Activated T-cell treated with anti-CD3 and anti-CD28 coated beads for 24 hours (primary cell): Measurements from ENCODE around the gene GALNTL6.

Source experiments
- DNase-seq: peaks from one replicate; pipeline ENCODE4 v3.0.0-alpha.2; 2020; ENCODE audit warnings: low read depth

The GALNTL6 gene

DNA sequence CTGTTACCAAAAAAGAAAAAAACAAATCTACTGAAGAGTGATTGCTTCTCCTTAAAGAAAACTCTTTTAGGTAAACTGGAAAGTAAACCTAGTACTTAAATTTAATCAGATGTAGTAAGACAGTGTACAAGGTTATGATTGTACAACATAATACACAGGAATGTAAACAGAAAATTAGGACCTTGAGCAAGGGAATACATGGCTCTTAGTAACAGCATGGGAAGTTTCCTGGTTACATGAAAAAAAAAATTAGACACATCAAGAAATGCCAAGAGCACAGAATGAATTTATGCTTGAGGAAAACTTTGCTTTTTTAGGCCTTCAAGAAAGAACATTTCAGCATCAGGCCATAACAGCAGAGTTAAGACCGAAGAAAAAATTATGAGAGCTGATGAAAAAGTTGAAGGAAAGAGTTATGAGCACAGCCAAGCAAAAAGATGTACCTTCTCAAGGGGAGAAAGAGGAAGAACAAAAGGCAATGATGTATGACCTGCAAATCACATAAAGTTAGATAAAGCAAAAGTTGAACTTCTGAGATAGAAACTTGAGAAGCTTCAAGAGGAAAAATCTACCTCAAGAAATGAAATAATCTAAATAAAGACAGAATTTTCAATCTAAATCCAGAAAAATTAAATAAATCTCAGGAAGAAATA is 311.6 kb downstream of the GALNTL6 start:
- DNase-seq, result no peak

DNA sequence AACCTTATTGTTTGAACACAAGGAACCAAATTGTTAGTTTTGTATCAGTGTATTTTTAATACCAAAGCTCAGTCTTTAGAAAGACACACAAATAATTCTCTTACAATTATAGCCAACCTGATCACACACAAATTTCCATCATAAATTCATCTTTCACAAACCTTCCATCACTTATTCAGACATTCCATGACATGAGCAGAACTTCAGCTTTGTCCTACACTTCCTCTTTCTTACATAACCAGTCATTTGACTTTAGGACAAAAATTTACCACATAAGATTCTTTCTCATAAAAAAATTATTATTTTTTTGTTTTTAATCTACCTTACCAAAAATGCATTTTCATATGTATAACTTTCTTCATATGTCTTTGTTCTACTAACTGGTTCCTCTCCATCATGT is 312.2 kb downstream of the GALNTL6 start:
- no peak for DNase-seq

- no peak for DNase-seq
Observed at GRCh38 chr4:172127168-172127567, 314.0 kb downstream of the GALNTL6 start.

- no peak for DNase-seq
Observed at GRCh38 chr4:172129593-172129992, 316.4 kb downstream of the GALNTL6 start.

- no peak for DNase-seq
Observed at GRCh38 chr4:172134521-172134920, 321.3 kb downstream of the GALNTL6 start.

DNA sequence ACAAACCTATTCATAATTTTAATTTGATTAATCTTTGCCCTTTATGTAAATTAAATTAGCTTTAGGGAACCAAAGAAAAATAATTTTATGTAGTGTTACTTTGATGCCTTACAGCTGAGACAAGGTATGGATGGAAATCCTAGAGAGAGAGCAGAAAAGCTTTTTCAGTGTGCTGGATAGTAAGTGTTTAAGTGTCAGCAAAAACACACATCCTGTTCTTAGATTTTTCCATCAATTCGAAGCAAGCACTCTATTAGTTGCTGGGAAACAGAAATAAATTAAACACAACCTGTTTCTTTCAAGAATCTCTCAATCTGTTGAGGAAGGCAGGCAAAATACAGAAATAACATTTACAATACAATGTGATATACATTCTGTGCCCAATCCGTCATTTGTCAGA is 327.8 kb downstream of the GALNTL6 start:
- DNase-seq, result no peak

DNA sequence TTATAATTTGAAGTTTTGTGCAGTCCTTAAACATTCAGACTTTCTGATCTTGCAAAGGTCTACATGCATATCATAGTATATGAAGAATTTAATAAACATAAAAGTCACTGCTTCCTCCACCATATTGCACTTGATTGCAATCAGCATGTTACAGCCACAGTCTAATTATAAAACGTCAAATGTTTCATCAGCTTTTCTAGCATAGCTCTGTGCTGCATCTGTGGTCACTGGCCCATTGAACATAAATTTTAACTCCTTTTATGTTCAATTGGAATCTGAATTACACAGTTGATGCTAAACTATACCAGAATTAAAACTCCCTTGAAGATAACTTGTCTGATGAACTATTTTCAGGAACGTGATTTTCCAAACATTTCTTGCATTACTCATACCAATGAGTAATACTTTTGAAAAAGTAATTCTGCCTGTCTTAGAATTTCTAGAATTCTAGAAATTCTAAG is 329.1 kb downstream of the GALNTL6 start:
- DNase-seq, result no peak

GRCh38 chr4:172143605-172144314 is 330.6 kb downstream of the GALNTL6 start:
- no peak for DNase-seq

DNA sequence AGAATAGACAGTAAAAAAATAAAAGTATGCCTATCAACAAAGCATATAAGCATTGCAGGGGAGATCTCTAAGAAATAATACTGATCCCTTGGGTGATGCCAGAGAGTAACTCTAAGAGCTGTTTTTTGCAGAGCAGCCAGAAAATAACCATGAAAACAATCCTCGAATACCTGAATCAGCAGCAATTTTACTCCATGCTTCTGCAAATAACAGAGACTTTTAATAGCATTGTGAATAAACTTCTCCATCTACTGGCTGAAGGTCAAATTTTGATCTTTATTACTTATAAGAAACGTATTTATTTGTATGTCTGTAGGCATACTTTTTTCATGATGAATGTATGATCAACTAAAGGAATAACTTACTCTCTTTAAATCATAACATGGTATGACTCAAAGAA is 334.5 kb downstream of the GALNTL6 start:
- no peak for DNase-seq

DNA sequence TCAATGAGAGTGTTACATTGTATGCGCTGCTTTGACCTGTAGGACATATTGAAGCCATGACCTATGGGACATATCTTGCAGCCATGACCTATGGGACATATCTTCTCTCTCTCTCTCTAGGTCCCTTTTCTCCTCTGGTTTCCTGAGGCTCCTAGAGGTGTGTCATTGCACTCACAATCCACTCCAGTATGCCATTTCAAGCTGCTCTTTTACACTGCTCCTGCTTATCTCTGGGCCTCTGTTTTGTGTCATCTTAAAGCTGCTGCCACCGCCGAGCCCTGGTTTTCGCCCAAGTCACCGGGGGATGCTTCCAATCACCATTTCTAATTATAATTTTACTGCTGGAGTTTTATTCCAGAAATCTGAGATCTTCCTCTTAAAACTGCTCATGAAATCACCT is 336.1 kb downstream of the GALNTL6 start:
- DNase-seq, result no peak

GRCh38 chr4:172152284-172152683 is 339.1 kb downstream of the GALNTL6 start:
- no peak for DNase-seq

DNA sequence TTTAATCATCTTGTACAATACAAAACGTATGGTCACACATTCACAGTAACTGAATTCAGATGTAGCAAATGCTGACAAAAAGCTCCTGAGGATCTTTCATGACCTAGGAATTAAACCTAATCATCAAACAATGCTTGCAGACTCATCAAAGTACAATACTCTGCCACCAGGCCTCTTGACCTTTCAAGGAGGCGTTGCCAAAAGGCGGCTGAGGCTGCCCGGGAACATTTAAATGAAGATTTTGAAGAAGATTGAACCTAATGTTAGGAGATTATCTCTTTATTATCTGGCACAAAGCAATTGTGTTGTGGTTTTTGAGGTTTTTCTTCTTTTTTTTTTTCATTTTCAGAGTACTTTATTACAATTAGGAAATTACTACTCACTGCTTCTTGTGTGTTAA is 340.5 kb downstream of the GALNTL6 start:
- DNase-seq, result no peak

GRCh38 chr4:172155838-172156345 is 342.7 kb downstream of the GALNTL6 start:
- no peak for DNase-seq

DNA sequence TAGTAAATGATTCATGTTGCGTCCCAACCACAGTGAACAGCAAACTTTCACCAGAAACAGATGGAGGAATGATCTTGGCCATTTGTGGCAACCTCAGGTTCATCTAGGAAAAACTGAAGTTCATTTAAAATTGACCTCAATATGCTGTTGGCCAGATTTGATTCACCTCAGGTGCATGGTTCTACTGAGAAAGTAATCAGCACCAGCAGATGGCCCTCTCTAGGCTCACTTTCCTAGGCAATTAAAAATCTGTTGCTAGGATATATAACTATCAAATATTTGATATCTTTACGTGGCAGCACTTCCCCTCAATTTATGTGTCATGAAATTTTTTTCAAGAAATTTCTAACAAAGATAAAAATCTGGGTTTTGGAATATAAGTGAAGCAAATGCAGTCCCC is 344.7 kb downstream of the GALNTL6 start:
- no peak for DNase-seq

- no peak for DNase-seq
Observed at GRCh38 chr4:172163215-172163614, 350.0 kb downstream of the GALNTL6 start.

DNA sequence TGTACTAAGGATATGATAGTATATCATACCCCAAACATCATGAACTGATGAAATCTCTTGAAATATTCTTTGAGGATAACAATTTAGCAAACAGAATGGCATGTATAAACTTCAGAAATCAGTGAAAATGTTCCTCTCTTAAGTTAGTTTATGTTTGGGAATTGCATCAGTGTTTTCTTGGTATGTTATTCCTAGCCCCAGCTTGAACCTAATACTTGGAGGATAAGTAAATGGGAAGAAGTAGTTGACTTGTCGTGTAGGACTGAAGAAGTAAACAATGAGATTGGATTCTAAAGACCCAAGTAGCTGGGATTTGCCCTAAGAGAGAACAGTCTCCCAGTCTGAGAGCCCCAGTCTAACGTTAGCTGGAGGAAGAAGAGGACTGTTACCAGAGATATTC is 355.7 kb downstream of the GALNTL6 start:
- DNase-seq, result no peak

DNA sequence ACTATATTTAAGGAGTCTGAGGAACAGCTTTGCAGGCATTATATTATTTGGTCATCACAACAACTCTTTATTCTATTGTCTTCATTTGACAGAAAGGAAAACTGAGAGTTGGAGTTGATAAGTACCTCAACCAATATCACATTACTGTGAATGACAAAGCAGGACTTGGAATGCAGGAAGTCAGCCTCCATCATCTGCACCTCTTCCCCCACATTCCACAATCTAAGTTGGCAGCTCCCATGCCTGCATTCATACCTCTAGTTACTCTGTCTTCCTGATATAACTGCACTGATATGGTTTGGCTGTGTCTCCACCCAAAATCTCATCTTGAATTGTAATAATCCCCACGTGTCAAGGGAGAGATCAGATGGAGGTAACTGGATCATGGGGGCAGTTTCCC is 356.7 kb downstream of the GALNTL6 start:
- DNase-seq, result no peak

DNA sequence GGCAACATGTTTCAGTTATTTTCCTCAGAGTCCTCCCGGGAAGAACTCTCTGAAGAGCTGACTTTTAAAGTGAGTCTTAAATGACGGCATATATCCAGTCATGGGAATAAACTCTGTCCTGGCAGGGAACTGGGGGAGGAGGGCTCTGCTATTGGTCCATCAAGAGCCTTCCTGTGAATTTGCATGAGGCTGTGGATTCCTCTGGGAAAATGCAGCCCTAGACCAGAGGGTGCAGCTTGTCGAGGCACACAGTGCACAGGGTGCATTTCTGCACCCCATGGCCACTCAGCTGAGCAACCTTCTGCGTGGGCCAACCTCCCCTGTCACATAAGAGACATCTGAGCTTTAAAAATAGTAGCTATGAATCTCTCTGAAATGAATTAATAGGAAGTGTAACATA is 360.0 kb downstream of the GALNTL6 start:
- no peak for DNase-seq

GRCh38 chr4:172177382-172177781 is 364.2 kb downstream of the GALNTL6 start:
- no peak for DNase-seq

DNA sequence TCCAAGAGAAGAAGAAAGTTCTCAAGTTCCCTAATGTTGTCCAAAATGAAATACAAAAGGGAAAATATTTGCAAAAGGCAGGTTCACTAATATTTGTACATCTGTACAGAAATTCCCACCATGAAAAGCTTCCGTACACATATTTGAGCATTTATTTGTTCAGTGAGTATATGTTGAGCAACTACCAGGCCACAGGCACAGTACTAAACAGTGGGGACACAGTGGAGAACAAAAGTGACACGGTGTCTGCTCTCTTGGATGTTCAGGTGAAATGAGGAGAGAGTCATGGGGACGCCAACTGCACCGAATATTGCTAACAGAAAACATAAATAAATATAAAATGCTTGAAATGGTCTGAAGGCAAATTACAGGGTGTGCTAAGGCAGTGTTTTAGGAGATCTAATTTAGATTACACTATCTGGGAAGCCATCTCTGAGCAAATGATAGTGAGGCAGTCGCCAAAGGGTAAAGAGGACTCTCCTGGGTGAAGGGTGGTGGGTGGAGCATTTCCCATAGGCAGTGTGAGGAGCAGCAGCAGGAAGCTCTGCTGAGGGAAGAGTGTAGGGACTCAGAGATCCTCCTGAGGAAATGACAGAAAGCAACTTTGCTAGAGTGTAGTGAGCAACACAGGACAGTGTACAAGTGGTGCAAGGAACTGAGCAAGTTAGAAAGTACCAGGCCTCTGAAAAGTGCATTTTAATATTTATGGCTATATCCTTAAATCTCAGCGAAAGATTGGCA is 375.2 kb downstream of the GALNTL6 start:
- no peak for DNase-seq

DNA sequence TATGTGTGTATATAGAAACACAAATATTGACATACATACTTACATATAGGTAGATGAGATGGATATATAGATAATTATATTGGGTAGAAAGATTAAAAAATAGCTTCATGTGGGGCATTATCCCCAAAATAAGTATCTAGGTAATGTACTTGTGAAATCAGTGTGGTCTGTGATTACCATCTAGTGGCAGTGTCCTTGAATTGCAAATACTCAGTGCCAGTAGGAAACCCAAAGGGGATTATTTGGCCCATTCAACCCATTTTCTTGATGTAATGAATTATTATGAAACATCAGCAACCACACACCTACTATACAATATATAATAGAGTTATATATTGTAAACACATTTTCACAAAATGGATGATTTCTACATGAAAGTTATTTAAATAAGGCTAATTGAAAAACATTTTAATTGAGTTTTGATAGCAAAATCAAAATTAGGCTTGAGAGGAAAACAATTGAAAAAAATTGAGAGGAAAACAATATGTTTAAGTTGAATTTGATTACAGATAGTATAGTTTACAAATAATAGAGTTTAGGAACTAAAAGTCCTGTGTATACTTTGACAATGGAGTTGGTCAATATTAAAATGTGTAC is 389.4 kb downstream of the GALNTL6 start:
- DNase-seq, result no peak

DNA sequence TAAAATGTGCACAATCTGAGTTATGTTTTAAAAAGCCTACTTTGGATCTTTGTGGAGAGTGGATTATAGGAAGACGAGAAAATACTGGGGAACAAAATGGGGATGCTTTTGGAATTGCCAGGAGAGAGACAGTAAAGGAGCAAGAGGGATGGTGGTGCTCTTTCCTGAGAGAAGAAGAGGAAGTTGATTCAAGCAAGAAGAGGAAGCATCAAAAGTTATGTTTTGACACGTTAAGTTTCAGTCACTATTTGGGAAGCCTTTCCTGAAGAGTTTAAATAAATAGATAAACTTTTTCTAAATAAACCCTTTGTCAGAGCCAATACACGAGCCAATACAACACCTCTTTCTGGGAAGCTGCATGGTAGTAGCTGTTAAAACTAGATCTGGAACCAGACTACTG is 394.1 kb downstream of the GALNTL6 start:
- no peak for DNase-seq

DNA sequence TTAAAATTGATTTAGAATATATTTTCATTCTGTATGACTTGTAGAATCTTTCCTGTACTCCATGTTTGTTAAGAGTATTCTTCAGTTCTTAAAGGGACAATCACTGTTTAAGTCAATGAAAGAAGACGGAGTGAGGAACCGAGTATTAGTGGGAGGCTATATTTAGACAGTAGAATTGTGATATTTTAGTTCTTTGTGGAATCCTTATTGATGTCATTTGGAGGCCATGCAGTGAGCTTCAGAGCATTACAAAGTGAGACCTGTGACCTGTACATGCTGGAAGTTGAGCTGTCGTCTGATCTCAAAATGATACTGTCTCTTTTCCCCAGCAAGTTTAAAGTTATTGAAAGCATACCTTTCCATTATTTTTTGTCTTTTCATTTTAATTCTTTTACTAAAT is 394.7 kb downstream of the GALNTL6 start:
- no peak for DNase-seq
